ENCODE measurements around the gene IRF2BPL.

Gene IRF2BPL

GRCh38 chr14:76997257-76997970 is 31.1 kb downstream of the IRF2BPL start:
- DNase-seq (ENCODE audit: low read depth, low spot score): no peak
- no peak overlapping the region for H3K27ac ChIP-seq

DNA sequence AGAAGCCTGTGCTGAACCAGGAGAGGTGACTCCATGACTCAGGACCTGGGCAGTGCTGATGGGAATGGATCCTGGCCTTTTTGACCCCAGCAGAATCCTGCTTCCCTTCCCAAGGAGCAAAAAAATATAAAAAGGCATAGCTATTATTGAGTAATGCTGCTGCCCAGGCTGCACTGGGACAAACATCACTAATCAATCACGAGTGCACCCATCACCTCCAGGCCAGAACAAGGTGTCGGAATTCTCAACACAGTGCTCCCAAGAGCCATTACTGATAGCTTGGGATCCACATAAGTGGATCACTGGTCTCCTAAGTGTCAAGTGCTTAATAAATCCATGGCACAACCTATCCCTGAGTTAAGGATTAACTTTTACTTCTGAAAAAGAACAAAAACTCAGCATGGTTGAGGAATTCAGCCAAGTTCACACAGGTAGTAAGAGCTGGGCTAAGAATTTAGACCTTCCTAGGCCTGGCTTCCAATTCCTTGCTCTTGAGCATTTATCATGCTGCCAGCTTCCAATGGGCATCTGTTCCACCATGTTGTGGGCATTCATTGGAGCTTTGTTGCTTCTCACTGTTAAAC is 31.9 kb downstream of the IRF2BPL start:
- no peak for DNase-seq (ENCODE audit: low read depth, low spot score)
- no peak overlapping the region for H3K27ac ChIP-seq

- DNase-seq (ENCODE audit: low read depth, low spot score): no peak
These were observed 33.1 kb downstream of the IRF2BPL start for GRCh38 chr14:76995279-76996035.

DNA sequence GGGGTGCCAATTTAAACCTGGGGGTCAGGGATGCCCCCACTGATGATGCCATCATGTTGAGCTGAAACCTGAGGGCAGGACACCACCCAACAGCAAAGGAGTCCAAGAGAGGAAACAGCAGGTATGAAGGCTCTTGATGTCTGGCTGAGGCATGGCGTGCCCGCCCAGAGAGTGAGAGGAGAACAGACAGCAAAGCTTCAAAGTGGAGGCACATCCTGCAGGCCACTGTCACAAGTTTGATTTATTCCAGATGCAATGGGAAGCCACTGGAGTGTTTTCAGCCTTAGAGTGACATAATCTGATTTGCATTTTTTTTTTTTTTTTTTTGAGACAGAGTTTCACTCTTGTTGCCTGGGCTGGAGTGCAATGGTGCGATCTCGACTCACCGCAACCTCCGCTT is 34.8 kb downstream of the IRF2BPL start:
- H3K27ac ChIP-seq: no peak overlapping the region
- no peak for DNase-seq (ENCODE audit: low read depth, low spot score)

More at GRCh38 chr14:76995279-76996035, 33.1 kb downstream of the IRF2BPL start:
- H3K27ac ChIP-seq: no peak overlapping the region

DNA sequence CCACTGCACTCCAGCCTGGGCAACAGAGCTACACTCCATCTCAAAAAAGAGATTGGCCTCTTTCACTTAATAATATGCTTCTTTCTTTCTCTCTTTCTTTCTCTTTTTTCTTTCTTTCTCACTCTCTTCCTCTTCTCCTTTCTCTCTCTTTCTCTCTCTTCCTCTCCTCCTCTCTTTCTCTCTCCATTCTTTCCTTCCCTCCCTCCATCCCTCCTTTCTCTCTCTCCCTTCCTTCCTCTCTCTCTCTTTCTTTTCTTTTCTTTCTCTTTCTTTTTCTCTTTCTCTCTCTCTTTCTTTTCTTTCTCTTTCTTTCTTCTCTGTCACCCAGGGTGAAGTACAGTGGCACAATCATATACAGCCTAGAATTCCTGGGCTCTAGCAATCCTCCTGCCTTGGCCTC is 38.4 kb downstream of the IRF2BPL start:
- no peak overlapping the region for H3K27ac ChIP-seq
- no peak for DNase-seq (ENCODE audit: low read depth, low spot score)

DNA sequence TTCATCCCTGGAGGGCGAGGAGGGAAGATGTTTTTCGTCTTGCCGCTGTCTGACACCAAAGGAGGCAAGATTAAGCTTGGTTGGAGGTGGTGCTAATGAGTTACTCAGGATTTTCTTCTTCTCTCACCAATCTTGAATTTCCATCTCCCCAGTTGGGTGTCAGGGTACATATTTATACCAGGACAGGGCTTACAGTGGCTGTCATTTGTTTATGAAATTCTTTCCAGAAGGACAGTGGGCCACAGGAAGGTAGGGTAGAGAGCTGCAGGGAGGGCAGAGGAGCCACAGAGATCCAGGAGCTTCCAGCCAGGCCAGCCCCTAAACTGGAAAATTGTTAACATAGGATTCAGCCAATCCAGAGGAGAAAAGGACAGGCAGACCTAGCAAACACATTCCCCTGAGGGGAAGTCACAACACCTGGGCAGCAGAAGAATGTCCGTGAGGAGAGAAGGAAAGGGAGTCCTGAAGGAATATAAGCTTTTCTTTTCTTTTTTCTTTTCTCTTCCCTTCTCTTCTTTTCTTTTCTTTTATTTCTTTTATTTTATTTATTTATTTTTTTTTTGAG is 40.5 kb downstream of the IRF2BPL start:
- H3K27ac ChIP-seq: no peak overlapping the region
- DNase-seq (ENCODE audit: low read depth, low spot score): no peak

DNA sequence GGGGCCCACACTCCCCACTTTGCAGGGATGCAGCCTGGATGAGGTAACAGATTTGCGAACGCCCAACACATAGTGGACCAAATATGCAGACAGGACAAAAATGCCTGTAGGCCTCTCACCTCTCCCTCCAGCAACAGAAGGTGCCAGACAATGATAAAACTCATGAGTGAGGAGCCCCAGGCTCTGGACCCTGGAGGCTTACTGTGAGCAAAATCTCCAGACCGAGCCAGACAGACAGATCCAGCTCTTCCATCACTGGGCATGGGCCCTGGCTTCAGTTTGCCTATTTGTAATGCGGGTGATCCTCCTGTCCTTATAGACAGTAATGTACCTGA is 42.3 kb downstream of the IRF2BPL start:
- DNase-seq (ENCODE audit: low read depth, low spot score): no peak
- no peak overlapping the region for H3K27ac ChIP-seq

DNA sequence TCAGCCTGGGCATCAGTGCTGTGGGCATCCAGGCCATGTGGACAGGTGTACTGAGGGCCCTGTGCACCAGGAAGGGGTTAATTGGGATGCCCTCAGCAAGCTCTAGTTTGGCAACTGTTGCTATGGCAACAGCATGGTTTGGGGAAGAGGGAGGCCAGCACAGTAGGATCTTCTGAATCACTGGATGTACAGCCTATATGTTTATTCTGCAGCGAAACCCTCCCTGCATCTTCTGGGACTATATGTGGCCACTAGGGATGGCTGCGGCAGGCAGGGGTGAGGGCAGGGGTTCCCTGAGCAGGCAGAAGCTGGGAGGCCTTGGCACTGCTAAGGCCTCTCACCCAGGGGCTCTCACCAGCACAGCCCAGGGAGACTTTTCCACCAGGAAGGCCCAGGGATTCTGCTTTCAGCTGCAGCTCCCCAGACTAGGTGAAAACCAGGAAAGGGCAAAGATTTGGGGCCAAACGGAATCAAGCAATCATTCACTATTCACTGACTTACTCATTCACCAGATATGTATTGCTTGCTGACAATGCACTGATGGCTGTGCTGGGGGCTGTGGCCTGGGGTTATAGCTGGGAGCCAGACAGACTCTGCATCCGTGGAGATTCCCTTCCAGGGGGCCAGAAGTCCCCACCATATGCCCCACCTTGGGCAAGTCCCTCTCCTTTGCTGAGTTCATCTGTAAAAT is 42.8 kb downstream of the IRF2BPL start:
- H3K27ac ChIP-seq: no peak overlapping the region
- no peak for DNase-seq (ENCODE audit: low read depth, low spot score)

DNA sequence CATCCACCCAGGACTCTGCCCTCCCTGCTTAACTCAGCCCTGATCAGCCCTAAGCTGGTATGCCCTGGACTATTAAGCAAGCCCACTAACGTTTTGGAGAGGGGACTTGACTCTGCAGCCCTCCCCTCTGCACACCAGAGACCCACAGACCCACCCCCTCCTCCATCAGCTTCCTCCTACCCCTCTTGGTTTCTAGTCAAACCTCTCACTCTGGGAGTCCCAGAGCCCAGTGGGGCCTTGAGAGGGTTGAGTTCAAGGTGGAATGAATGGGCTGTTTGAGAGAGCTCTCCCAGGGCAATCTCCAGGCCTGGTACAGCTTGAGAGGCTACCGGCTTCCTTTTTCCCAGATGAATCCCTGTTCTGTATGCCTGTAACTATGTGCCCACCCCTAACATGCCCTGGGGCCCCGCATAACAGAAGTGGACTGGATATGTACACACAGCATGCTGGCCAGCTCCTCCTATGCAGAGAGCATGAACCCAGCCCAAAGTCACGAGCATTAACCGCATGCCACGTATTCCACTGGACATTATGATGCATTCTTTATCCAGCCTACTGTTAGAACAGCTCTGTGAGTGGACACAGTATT is 43.6 kb downstream of the IRF2BPL start:
- no peak for DNase-seq (ENCODE audit: low read depth, low spot score)
- no peak overlapping the region for H3K27ac ChIP-seq

DNA sequence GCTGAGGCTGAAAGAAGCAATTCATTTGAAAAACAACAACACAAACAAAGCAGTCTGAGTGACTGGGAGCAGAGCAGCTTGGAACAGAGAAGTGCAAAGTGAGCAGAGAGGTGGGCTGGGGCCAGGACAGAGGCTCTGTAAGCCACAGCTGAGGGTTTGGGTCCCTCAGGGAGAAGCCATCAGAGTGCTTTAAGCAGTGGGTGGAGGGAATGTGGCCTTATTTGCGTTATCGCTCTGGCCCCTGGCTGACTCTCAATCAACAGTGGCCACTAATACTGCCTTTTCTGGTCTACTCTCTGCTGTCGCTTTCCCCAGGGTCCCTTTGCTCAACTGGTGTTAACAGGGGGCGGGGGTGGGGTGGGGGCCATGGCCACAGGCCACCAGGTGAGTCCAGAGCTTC is 44.2 kb downstream of the IRF2BPL start:
- H3K27ac ChIP-seq: no peak overlapping the region
- DNase-seq (ENCODE audit: low read depth, low spot score): no peak

GRCh38 chr14:76981670-76982069 is 46.8 kb downstream of the IRF2BPL start:
- no peak for DNase-seq (ENCODE audit: low read depth, low spot score)
- no peak overlapping the region for H3K27ac ChIP-seq

DNA sequence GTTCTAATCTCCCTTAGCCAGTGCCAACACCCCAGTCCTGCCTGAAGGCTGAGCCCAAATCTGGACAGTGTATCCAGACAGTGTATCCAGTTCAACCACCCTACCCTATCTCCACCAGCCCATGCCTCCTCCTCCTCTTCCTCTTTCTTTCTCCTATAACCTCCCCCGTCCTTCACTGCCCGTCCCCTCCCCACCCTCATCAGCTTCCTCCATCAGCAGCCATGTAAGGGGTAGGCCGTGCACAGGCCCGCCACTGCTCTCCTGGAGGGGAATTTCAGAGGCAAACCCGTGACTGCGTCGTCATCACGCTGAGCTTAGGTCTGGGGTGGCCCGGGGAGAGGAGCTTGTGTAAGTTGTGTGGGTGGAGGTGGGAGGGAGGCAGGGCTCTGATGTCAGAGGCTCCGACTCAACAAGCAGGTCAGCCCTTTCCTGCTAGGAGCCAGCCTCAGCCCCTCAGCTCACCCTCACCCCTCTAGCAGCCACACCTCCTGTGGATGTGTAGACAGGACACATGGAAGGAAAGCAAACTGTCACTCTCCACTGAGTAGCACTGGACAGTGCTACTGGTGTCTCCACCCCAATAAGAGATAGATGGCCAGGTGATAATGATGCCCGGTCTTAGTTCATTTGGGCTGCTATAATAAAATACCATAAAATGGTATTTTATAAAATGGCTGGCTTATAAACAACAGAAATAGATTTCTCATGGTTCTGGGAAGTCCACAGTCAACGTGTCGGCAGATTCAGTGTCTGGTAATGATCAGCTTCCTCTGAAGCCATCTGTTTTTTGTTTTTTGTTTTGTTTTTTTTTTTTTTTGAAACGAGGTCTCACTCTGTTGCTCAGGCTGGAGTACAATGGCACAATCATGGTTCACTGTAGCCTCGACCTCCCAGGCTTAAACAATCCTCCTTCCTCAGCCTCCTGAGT is 50.5 kb downstream of the IRF2BPL start:
- no peak overlapping the region for H3K27ac ChIP-seq
- no peak for DNase-seq (ENCODE audit: low read depth, low spot score)

GRCh38 chr14:76976240-76977005 is 52.1 kb downstream of the IRF2BPL start:
- DNase-seq (ENCODE audit: low read depth, low spot score): no peak
- H3K27ac ChIP-seq: no peak overlapping the region

DNA sequence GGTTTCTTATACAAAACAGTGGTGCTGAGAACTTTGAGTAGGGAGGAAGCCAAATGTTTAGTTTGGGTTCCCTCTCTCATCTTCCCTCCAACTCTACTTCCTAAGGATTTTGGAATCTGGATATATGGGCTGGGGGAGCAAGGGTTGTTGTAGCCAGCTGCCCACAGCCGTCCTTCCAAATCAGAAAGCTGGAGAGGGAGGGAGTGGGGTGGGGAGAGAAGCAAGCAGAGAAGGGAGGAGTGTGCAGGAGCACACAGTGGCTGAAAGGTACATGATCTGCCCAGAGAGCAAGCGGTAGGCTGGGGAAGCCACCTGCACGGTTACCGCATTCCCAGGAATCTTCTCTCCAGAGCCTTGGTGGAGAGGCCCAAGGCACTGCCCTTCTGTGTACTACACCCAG is 52.7 kb downstream of the IRF2BPL start:
- DNase-seq (ENCODE audit: low read depth, low spot score): no peak
- H3K27ac ChIP-seq: no peak overlapping the region

- DNase-seq (ENCODE audit: low read depth, low spot score): no peak
- no peak overlapping the region for H3K27ac ChIP-seq
These were observed 53.5 kb downstream of the IRF2BPL start for GRCh38 chr14:76975051-76975450.
